Right atrium auricular region (tissue), 2 donors: ENCODE measurements around the gene CD63. TPM values are rescaled to one million over a fixed set of nuclear protein-coding genes. Genes with fewer than 3 reads are reported as not detected.

ENCODE experiments used
- DNase-seq: peaks from one replicate; pipeline ENCODE4 v3.0.0-alpha.2; 2019; ENCODE audit warnings: low spot score
- H3K27ac ChIP-seq, 2 donors: fragments of 200-600 bp; sonication (generic); 1 replicate in 1 of 2; 2 replicates in 1 of 2; pipeline ENCODE4 v1.5.1; 2016 to 2019
- H3K27me3 ChIP-seq, 2 donors: fragments of 200-600 bp; sonication (generic); one replicate each; pipeline versions ENCODE4 v1.5.1 to v1.6.0; 2017 to 2019
- H3K36me3 ChIP-seq: fragments of 200-600 bp; sonication (generic); one replicate; pipeline ENCODE4 v1.5.1; 2016
- H3K4me1 ChIP-seq, 2 donors: fragments of 200-600 bp; sonication (generic); one replicate each; pipeline versions ENCODE4 v1.5.1 to v1.6.0; 2017 to 2019
- H3K4me3 ChIP-seq, 2 donors: fragments of 200-600 bp; sonication (generic); 1 replicate in 1 of 2; 2 replicates in 1 of 2; pipeline ENCODE4 v1.5.1; 2017 to 2019; ENCODE audit warnings: mild to moderate bottlenecking in 1 of 2, moderate library complexity in 1 of 2
- H3K9me3 ChIP-seq, 2 donors: fragments of 200-600 bp; sonication (generic); one replicate each; pipeline ENCODE4 v1.5.1; 2019
- total RNA-seq, 2 donors: library from RNA; depleted of rRNA; stranded (reverse); fragments of >200 nt; gene quantifications; one replicate each; pipeline ENCODE4 v1.1.0, GENCODE V29; 2016
- TF ChIP-seq, protein P1 (sequence below), 2 donors: fragments of 200-600 bp; sonication (generic); IDR thresholded peaks; one replicate each; pipeline ENCODE4 v1.5.1; 2019; ENCODE audit warnings: antibody characterized with exemption in 2 of 2

The CD63 gene
- total RNA-seq, 2 donors from 2014 or later: 1,041 to 1,122 TPM

DNA sequence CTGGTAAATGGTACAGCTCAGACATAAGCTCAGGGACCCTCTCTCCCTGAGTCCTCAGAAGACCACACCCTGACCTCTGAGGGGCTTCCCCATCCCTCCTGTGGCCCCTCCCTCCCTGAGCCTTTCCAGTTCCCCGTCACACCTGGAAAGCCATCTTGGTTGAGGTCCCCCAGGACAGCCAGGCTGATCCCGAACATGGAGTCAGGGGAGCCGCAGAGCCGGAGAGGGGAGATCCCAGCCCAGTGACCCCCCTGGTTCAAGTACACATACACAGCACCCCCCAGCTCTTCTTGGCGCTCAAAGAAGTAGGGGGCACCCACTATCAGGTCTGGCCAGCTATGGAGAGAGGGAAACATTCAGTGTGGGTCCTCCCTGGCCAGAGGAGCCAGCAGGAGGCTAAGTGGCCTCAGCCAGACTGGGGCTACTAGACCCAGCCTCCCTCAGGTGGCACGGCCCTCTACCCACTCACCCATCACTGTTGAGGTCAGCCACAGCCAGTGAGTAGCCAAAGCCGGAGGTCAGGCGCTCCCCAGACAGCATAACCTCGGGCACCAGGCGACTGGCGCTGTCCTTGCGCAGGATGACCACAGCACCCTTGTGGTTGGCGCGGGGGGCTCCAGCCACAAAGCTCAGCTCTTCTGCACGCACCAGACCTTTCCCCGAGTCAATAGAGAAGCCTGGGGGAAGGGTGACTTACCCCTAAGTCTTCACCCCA is 30.4 kb downstream of the CD63 start:
- peaks cover 0 to 31% of the 10 kb centered on the region in 2 donors for H3K4me1 ChIP-seq
- peak overlapping the region in 1 of 2 donors; percentile 23 for H3K27ac ChIP-seq
- H3K4me3 ChIP-seq: no peak overlapping the region
- TF ChIP-seq, protein P1, sequence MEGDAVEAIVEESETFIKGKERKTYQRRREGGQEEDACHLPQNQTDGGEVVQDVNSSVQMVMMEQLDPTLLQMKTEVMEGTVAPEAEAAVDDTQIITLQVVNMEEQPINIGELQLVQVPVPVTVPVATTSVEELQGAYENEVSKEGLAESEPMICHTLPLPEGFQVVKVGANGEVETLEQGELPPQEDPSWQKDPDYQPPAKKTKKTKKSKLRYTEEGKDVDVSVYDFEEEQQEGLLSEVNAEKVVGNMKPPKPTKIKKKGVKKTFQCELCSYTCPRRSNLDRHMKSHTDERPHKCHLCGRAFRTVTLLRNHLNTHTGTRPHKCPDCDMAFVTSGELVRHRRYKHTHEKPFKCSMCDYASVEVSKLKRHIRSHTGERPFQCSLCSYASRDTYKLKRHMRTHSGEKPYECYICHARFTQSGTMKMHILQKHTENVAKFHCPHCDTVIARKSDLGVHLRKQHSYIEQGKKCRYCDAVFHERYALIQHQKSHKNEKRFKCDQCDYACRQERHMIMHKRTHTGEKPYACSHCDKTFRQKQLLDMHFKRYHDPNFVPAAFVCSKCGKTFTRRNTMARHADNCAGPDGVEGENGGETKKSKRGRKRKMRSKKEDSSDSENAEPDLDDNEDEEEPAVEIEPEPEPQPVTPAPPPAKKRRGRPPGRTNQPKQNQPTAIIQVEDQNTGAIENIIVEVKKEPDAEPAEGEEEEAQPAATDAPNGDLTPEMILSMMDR (IDR thresholded peaks at IDR 0.05): no peak
- H3K9me3 ChIP-seq: no peaks in the 10 kb centered on the region
- H3K36me3 ChIP-seq: peaks cover 84% of the 10 kb centered on the region
- no peak for DNase-seq
- H3K27me3 ChIP-seq: no peaks in the 10 kb centered on the region

DNA sequence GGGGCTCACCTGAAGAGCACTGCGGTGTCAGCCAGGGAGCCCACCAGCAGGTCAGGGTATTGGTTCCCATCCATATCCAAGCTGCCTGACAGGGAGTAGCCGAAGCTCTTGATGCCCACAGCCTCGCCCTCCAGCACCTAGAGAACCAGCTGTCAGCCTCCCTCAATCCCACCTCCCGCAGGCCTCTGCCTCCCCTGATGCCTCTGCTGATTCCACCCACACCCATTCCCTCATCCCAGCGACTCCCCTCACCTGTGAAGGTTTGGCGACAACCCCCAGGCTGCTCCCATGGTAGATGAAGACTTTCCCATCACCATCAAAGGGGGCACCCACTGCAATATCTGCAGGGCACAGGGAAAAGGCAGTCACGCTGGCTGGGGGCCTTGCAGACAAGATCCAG is 31.1 kb downstream of the CD63 start:
- H3K9me3 ChIP-seq: no peaks in the 10 kb centered on the region
- H3K36me3 ChIP-seq: peaks cover 91% of the 10 kb centered on the region
- H3K27ac ChIP-seq: no peak overlapping the region
- H3K27me3 ChIP-seq: no peaks in the 10 kb centered on the region
- TF ChIP-seq, protein P1 (IDR thresholded peaks at IDR 0.05): no peak
- DNase-seq: no peak
- peaks cover 0 to 24% of the 10 kb centered on the region in 2 donors for H3K4me1 ChIP-seq
- H3K4me3 ChIP-seq: no peak overlapping the region

DNA sequence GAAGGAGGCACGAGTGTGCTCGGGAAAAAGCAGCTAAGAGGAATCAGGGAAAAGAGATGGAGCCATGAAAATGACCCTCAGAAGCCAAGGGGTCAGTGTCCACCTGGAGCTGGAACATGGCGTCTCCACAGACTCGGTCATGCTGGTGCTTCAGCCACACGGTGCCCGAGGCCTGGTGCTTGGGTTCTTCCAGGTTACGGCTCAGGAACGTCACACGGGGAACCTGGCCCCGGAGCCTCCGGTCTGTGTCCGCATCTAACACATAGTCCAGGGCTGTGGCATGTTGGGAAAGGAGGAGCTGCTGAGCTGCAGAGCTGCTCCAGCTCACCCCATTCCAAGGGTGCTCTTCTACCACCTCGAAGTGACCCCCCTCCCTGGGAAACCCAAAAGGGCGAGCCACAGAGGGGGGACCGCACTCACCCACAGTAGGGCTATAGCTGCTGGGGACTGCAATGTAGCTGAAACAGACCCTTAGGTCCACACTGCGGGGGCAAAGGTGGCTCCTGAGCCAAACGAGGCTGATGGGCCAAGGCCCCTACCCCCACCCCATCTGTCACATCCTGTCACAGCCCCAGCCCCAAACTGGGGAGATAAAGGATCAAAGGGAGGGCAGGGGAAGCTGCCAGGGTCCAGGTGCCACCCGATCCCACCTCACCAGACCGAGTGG is 31.9 kb downstream of the CD63 start:
- H3K4me1 ChIP-seq: peaks cover 0 to 18% of the 10 kb centered on the region in 2 donors
- H3K4me3 ChIP-seq: no peak overlapping the region
- DNase-seq: no peak
- no peaks in the 10 kb centered on the region for H3K27me3 ChIP-seq
- peaks cover 93% of the 10 kb centered on the region for H3K36me3 ChIP-seq
- no peak overlapping the region for H3K27ac ChIP-seq
- TF ChIP-seq, protein P1 (IDR thresholded peaks at IDR 0.05): no peak
- H3K9me3 ChIP-seq: no peaks in the 10 kb centered on the region

DNA sequence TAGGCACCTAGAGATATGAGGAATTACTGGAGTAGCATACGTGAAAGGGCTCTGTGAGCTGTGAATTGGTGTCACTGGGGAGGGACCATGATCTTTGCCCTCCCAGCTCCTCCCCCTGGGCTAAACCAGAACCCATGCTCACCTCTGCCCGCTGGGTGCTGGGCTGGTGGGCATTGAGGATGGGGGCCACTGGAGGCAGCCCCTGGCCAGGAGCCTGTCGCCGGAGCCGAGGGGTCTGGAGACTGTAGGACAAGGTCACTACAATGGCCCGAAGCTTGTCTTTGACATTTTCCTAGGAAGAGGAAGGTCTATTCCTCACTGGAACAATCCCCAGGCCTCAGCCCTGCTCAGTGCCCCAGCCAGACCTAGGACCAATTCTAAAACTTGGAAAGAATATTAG is 32.7 kb downstream of the CD63 start:
- Histone ChIP-seq H3K4me3 (no peak overlapping the region), H3K27ac (no peak overlapping the region), H3K4me1 (peaks cover 0 to 11% of the 10 kb centered on the region in 2 donors), H3K9me3 (no peaks in the 10 kb centered on the region), H3K27me3 (no peaks in the 10 kb centered on the region), H3K36me3 (peaks cover 91% of the 10 kb centered on the region)
- no peak for DNase-seq
- TF ChIP-seq, protein P1 (IDR thresholded peaks at IDR 0.05): no peak

DNA sequence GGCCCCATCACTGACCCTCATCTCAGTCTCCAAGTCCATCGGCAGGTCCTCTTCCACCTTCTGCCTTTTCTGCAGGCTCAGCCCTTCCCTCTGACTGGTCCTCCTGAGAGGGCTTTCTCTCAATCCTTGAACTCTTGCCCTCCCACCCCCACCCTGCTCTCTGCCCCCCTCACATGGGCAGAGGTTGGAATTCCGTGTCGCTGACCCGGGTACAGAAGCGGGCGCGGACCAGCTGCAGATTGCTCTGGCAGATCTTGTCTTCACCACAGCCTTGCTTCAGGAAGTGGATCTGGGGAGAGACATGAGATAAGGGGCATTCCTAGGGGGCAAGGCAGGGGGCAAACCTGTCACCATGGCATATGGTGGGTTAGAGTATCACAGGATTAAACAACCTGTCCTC is 33.5 kb downstream of the CD63 start:
- Histone ChIP-seq H3K9me3 (no peaks in the 10 kb centered on the region), H3K4me1 (peaks cover 0 to 3% of the 10 kb centered on the region in 2 donors), H3K27me3 (no peaks in the 10 kb centered on the region), H3K27ac (no peak overlapping the region), H3K4me3 (no peak overlapping the region), H3K36me3 (peaks cover 89% of the 10 kb centered on the region)
- TF ChIP-seq, protein P1 (IDR thresholded peaks at IDR 0.05): no peak
- no peak for DNase-seq
